HepG2 (cell line): ENCODE data around the gene RERG. TPM values are rescaled to one million over a fixed set of nuclear protein-coding genes. Genes with fewer than 3 reads are reported as not detected.

Source experiments
- ATAC-seq: fragments of 200-7000 bp; cut with Tn5 transposase; 3 replicates; pipeline ENCODE4 v1.9.1; 2020; ENCODE audit warnings: mild to moderate bottlenecking, moderate library complexity
- Bru-seq: library from RNA; stranded (reverse); fragments of 400-500 nt; gene quantifications from one replicate; lab custom pipeline; 2021; lab: Mats Ljungman, UMichigan
- BruChase-seq, 2 experiments: library from RNA; stranded (reverse); fragments of 400-500 nt; gene quantifications; one replicate each; lab custom pipeline; 2021; lab: Mats Ljungman, UMichigan
- BruUV-seq: library from RNA; stranded (reverse); fragments of 400-500 nt; replicated peaks from 2 replicates; lab custom pipeline; 2021; lab: Mats Ljungman, UMichigan
- CTCF ChIA-PET: fragments of 300-600 bp; formaldehyde crosslinking; extraction: SDS; loops from one replicate; lab custom pipeline; 2021; ENCODE audit warnings: low total read pairs, inconsistent platforms, low intra/inter-chr PET ratio; lab: Yijun Ruan, JAX
- POLR2A ChIA-PET: fragments of 350-600 bp; sonication (Branson Sonifier 250); formaldehyde crosslinking; loops from one replicate; lab custom pipeline; 2020; ENCODE audit warnings: antibody characterized with exemption, inconsistent platforms; lab: Yijun Ruan, JAX
- DNase-seq: peaks from one replicate; pipeline ENCODE4 v3.0.0-alpha.2; 2015; ENCODE audit warnings: low spot score
- FAIRE-seq: peaks from 3 replicates; lab custom pipeline; 2011; peaks lifted over from hg19 to GRCh38; lab: Jason Lieb, UNC
- H2AFZ ChIP-seq: one replicate; pipeline ENCODE4 v1.6.1; 2011; ENCODE audit warnings: low read length, inconsistent platforms
- H3K27ac ChIP-seq: fragments of 300-600 bp; 3 replicates; pipeline ENCODE4 v1.8.0; 2011; ENCODE audit warnings: mixed run types, mild to moderate bottlenecking, mixed read lengths, low read length, inconsistent platforms; ENCODE audit not compliant: insufficient read depth; ENCODE audit errors: extremely low read length
- H3K27me3 ChIP-seq, 2 experiments: fragments of 200-600 bp in 1 of 2; 2 replicates in 1 of 2; 3 replicates in 1 of 2; pipeline versions ENCODE4 v1.6.0 to v1.8.0; 2011; ENCODE audit warnings: low read length in 2 of 2, mild to moderate bottlenecking in 2 of 2, moderate library complexity in 2 of 2, inconsistent platforms in 1 of 2; ENCODE audit not compliant: insufficient read depth in 2 of 2, control insufficient read depth in 1 of 2
- H3K36me3 ChIP-seq, 2 experiments: fragments of 200-600 bp in 1 of 2; replicated peaks in 1 of 2; 2 replicates in 1 of 2; 3 replicates in 1 of 2; pipeline versions ENCODE4 v1.5.1 to v1.8.0; 2011; ENCODE audit warnings: low read length in 2 of 2, inconsistent platforms in 1 of 2; ENCODE audit not compliant: insufficient read depth in 2 of 2, control insufficient read depth in 1 of 2
- H3K4me1 ChIP-seq: 2 replicates; pipeline ENCODE4 v1.5.1; 2012; ENCODE audit warnings: low read length, inconsistent platforms; ENCODE audit not compliant: insufficient read depth
- H3K4me2 ChIP-seq: 2 replicates; pipeline ENCODE4 v1.6.0; 2011; ENCODE audit warnings: low read depth, low read length, inconsistent platforms
- H3K4me3 ChIP-seq, 3 experiments: fragments of 200-600 bp in 1 of 3; sonication (generic), shearing (Covaris generic) in 1 of 3; replicated peaks in 1 of 3; 2 replicates each; pipeline ENCODE4 v1.5.1; 2011 to 2016; ENCODE audit warnings: low read length in 3 of 3, inconsistent platforms in 2 of 3, low read depth in 2 of 3, mild to moderate bottlenecking in 2 of 3, control low read depth in 1 of 3, mixed read lengths in 1 of 3; ENCODE audit not compliant: insufficient read depth in 1 of 3
- H3K79me2 ChIP-seq: one replicate; pipeline ENCODE4 v1.6.1; 2011; ENCODE audit warnings: low read length, inconsistent platforms; ENCODE audit not compliant: insufficient read depth
- H3K9ac ChIP-seq: 2 replicates; pipeline ENCODE4 v1.6.0; 2011; ENCODE audit warnings: mild to moderate bottlenecking, low read depth, low read length, inconsistent platforms; ENCODE audit not compliant: insufficient read depth
- H3K9me3 ChIP-seq: 2 replicates; pipeline ENCODE4 v1.5.1; 2012; ENCODE audit warnings: mild to moderate bottlenecking, low read length
- H4K20me1 ChIP-seq: 2 replicates; pipeline ENCODE4 v1.6.0; 2011; ENCODE audit warnings: inconsistent platforms, mild to moderate bottlenecking, low read length, moderate library complexity; ENCODE audit not compliant: insufficient read depth
- BHLHE40 ChIP-seq: IDR thresholded peaks from 2 replicates; pipeline ENCODE4 v1.6.1; 2011; ENCODE audit warnings: low read length, improper control_type of control experiment
- ERF ChIP-seq: IDR thresholded peaks from 2 replicates; pipeline ENCODE4 v1.6.1; 2018; ENCODE audit warnings: missing biosample characterization, missing genetic modification reagents
- GZF1 ChIP-seq: sonication (generic); formaldehyde crosslinking; IDR thresholded peaks from 2 replicates; pipeline ENCODE4 v1.5.1; 2020; ENCODE audit warnings: mild to moderate bottlenecking, missing genetic modification reagents
- RAD21 ChIP-seq: fragments of 450-650 bp; formaldehyde crosslinking; IDR thresholded peaks from 2 replicates; pipeline ENCODE4 v1.5.0; 2020; ENCODE audit warnings: mild to moderate bottlenecking
- ZBTB7A ChIP-seq: sonication (generic); formaldehyde crosslinking; IDR thresholded peaks from 2 replicates; pipeline ENCODE4 v1.8.0; 2022; ENCODE audit warnings: mild to moderate bottlenecking, missing genetic modification reagents
- ZNF672 ChIP-seq: sonication (generic); formaldehyde crosslinking; IDR thresholded peaks from 2 replicates; pipeline ENCODE4 v1.8.1; 2022; ENCODE audit warnings: missing genetic modification reagents
- WGBS: methylation state at CpG from one replicate; pipeline ENCODE4 v1.1.6; 2017; ENCODE audit warnings: low lambda C conversion rate; 5-methylcytosine and 5-hydroxymethylcytosine counted together
- in situ Hi-C: cut with HindIII; loops from 2 replicates; pipeline ENCODE4 v1.10.0; 2017; ENCODE audit warnings: low pct_unique_long_range_greater_than_20kb; ENCODE audit not compliant: extremely low pct_ligation_motif_present
- intact Hi-C: fragments of 100-400 bp; cut with micrococcal nuclease; formaldehyde crosslinking; loops from one replicate; pipeline ENCODE4 v1.10.0; 2022; ENCODE audit not compliant: unreplicated experiment
- long read RNA-seq, 2 experiments: library from RNA in 1 of 2; library from polyadenylated mRNA in 1 of 2; stranded (forward) in 1 of 2; unstranded in 1 of 2; transcript quantifications; one replicate each; pipeline ENCODE4 v2.0.0, GENCODE V29; 2019 to 2022
- polyA minus RNA-seq, 3 experiments: library from RNA; depleted of rRNA, polyadenylated mRNA; stranded (reverse); fragments of >200 nt; gene quantifications; 2 replicates each; pipeline ENCODE4 v1.2.3, GENCODE V29; 2011; ENCODE audit warnings: low replicate concordance in 1 of 3
- polyA plus RNA-seq, 8 experiments: library from polyadenylated mRNA; depleted of rRNA in 3 of 8; stranded (reverse) in 7 of 8; unstranded in 1 of 8; fragments of >200 nt; fragmentation: Illumina TruSeq in 4 of 8; extraction: Trizol in 4 of 8; gene quantifications; 2 replicates each; pipeline versions ENCODE4 v1.2.1 to v1.2.3, GENCODE V29; 2011 to 2016; ENCODE audit warnings: low read depth in 4 of 8, missing spikeins in 1 of 8, mixed read lengths in 1 of 8; ENCODE audit not compliant: insufficient read depth in 1 of 8
- total RNA-seq, 5 experiments: library from RNA; depleted of rRNA; stranded (reverse); fragments of >200 nt; fragmentation: Illumina TruSeq; extraction: Trizol; gene quantifications; 2 replicates each; pipeline ENCODE4 v1.2.3, GENCODE V29; 2016; ENCODE audit warnings: low read depth in 1 of 5
- TF ChIP-seq, protein P1 (sequence below), 2 experiments: fragments of 450-650 bp in 1 of 2; sonication (generic) in 1 of 2; formaldehyde crosslinking in 1 of 2; IDR thresholded peaks; 2 replicates each; pipeline versions ENCODE4 v1.6.1 to v1.8.0; 2016 to 2022; ENCODE audit warnings: antibody characterized with exemption in 1 of 2, mild to moderate bottlenecking in 1 of 2, missing genetic modification reagents in 1 of 2

RERG gene, protein sequence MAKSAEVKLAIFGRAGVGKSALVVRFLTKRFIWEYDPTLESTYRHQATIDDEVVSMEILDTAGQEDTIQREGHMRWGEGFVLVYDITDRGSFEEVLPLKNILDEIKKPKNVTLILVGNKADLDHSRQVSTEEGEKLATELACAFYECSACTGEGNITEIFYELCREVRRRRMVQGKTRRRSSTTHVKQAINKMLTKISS
- total RNA-seq (2016; rRNA removed; fragmentation: Illumina TruSeq; extraction: Trizol) (not detected in 2 replicates), polyA plus RNA-seq (2011; rRNA removed) (not detected in 2 replicates), polyA minus RNA-seq (2011; rRNA and poly(A)+ RNA removed; ENCODE audit: low replicate concordance) (not detected in 2 replicates), Bru-seq, nascent RNA (percentile 6 among the genes with signal in this experiment), BruChase-seq, experiment 1, labeled RNA remaining after a 6-hour chase (percentile 10 among the genes with signal in this experiment), BruChase-seq, experiment 2, labeled RNA remaining after a 2-hour chase (percentile 6 among the genes with signal in this experiment)
- not detected in 2 replicates for total RNA-seq (2016; cell fraction: cytosol; rRNA removed; fragmentation: Illumina TruSeq; extraction: Trizol; ENCODE audit: low read depth)
- not detected in 2 replicates for total RNA-seq (2016; cell fraction: insoluble cytoplasmic fraction; rRNA removed; fragmentation: Illumina TruSeq; extraction: Trizol)
- not detected in 2 replicates for total RNA-seq (2016; cell fraction: membrane; rRNA removed; fragmentation: Illumina TruSeq; extraction: Trizol)
- not detected in 2 replicates for total RNA-seq (2016; cell fraction: nucleus; rRNA removed; fragmentation: Illumina TruSeq; extraction: Trizol)
- not detected in 2 replicates for polyA plus RNA-seq (2011; cell fraction: cytosol; rRNA removed)
- not detected in 2 replicates for polyA plus RNA-seq (2011; cell fraction: nucleus; rRNA removed)
- not detected in 2 replicates for polyA plus RNA-seq (2012)
- polyA plus RNA-seq (2016; cell fraction: cytosol; fragmentation: Illumina TruSeq; extraction: Trizol; ENCODE audit: low read depth) = not detected in 2 replicates
- not detected in 2 replicates for polyA plus RNA-seq (2016; cell fraction: insoluble cytoplasmic fraction; fragmentation: Illumina TruSeq; extraction: Trizol; ENCODE audit: low read depth)
- polyA plus RNA-seq (2016; cell fraction: membrane; fragmentation: Illumina TruSeq; extraction: Trizol; ENCODE audit: low read depth) = not detected in 2 replicates
- polyA plus RNA-seq (2016; cell fraction: nucleus; fragmentation: Illumina TruSeq; extraction: Trizol; ENCODE audit: insufficient read depth, low read depth) = not detected in 2 replicates
- polyA minus RNA-seq (2011; cell fraction: cytosol; rRNA and poly(A)+ RNA removed) = not detected in 2 replicates
- not detected in 2 replicates for polyA minus RNA-seq (2011; cell fraction: nucleus; rRNA and poly(A)+ RNA removed)
- long read RNA-seq, experiment 1 = 0 reads
- long read RNA-seq, experiment 2 = 0 reads

DNA sequence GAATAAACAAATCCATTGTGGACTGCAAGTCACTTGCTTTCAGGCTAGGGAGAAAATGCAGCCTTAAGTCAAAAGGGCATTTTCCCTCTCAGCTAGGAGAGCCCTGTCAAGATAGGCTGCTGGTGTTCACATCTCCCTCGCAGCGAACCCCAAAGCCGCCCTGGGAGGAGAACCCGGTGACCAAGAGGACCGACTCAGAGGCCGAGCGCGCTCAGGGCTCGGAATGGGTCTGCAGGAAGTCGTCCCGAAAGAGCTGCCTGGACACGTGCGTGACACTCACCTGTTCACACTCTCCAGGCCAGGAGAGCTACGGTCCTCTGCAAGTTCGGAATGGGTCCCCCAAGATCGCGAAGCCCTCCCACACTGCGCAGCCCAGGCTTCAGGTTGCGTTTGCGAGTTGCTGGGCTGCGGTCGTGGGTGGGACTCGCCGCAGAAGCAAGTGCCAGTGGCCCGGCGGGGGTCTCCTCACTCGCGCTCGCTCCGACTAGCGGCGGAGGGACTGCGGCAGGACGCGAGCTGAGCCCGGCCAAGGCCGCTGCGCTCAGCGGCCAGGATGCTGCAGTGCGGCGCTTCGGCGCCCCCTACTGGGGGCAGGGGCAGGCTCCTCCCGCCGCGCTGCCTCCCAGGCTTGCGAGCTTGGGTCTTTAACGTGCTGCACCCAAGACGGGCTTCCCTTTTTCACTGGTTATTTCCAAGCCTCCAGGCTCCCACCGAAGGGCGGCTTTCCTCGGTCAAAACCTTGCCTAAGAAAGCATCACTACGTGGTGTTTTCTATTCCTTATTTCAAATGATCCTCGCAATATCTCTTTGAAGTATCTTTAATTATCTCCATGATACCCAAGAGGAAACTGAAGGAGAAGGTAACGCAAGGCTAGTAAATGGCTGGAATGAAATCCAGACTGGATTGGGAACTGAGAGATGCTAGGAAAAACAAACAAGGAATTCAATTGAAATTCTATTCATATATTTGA, at the start of gene RERG:
RERG (minus strand) TSS at position 503 of the 971 bp plus-strand sequence. CDS start 3,928 bp downstream, outside the sequence.
- WGBS = 22% methylated on average over 16 of the region's 55 CpGs
- Histone ChIP-seq H3K79me2 (no peaks in the 10 kb centered on the region), H4K20me1 (no peaks in the 10 kb centered on the region), H3K9me3 (no peaks in the 10 kb centered on the region), H3K4me2 (peak within 1 kb of the TSS; percentile 70), H2AFZ (no peak within 1 kb of the TSS), H3K36me3 (no peaks in the 10 kb centered on the region), H3K4me3 (peak within 1 kb of the TSS in 2 of 3 experiments; percentile 14 to 58; a peak in 1 of 6 replicates), H3K27ac (no peak within 1 kb of the TSS), H3K4me1 (peaks cover 5% of the 10 kb centered on the region; the same call in 1 of the 2 replicates), H3K27me3 (peaks cover 3 to 7% of the 10 kb centered on the region in 2 experiments; a peak in 3 of 5 replicates), H3K9ac (no peak within 1 kb of the TSS)
- POLR2A ChIA-PET = no interaction called here
- in situ Hi-C loops (loop anchor here (25.0 kb wide), 1 partner anchor 484 kb away; no protein-coding TSS in a partner anchor), intact Hi-C loops (loop anchor here (1.0 to 2.0 kb wide), 4 partner anchors 38 to 591 kb away; no protein-coding TSS in a partner anchor)
- FAIRE-seq = no peak
- CTCF ChIA-PET = interaction anchor here (0.8 to 2.4 kb wide), 5 partner anchors 39 to 591 kb away, joined by 3 to 14 read pairs (median 7); no protein-coding TSS in a partner anchor
- peak; percentile 100 for ATAC-seq
- peak; percentile 44 for DNase-seq
- BruUV-seq = no TSS peak
- TF ChIP-seq, protein P1, sequence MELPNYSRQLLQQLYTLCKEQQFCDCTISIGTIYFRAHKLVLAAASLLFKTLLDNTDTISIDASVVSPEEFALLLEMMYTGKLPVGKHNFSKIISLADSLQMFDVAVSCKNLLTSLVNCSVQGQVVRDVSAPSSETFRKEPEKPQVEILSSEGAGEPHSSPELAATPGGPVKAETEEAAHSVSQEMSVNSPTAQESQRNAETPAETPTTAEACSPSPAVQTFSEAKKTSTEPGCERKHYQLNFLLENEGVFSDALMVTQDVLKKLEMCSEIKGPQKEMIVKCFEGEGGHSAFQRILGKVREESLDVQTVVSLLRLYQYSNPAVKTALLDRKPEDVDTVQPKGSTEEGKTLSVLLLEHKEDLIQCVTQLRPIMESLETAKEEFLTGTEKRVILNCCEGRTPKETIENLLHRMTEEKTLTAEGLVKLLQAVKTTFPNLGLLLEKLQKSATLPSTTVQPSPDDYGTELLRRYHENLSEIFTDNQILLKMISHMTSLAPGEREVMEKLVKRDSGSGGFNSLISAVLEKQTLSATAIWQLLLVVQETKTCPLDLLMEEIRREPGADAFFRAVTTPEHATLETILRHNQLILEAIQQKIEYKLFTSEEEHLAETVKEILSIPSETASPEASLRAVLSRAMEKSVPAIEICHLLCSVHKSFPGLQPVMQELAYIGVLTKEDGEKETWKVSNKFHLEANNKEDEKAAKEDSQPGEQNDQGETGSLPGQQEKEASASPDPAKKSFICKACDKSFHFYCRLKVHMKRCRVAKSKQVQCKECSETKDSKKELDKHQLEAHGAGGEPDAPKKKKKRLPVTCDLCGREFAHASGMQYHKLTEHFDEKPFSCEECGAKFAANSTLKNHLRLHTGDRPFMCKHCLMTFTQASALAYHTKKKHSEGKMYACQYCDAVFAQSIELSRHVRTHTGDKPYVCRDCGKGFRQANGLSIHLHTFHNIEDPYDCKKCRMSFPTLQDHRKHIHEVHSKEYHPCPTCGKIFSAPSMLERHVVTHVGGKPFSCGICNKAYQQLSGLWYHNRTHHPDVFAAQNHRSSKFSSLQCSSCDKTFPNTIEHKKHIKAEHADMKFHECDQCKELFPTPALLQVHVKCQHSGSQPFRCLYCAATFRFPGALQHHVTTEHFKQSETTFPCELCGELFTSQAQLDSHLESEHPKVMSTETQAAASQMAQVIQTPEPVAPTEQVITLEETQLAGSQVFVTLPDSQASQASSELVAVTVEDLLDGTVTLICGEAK (IDR thresholded peaks at IDR 0.05) = no peak
- TF ChIP-seq, protein P1 (CRISPR knock-in tag; IDR thresholded peaks at IDR 0.05) = peak; percentile 35; the same call in 1 of the 2 replicates
- TF ChIP-seq BHLHE40 = peak; percentile 36; the same call in 1 of the 2 replicates
- peak; percentile 47; the same call in 1 of the 2 replicates for TF ChIP-seq ZBTB7A (CRISPR knock-in tag)
- no peak for TF ChIP-seq ZNF672 (CRISPR knock-in tag)
- 0 out of 2 replicates have a peak, but pooled peaks have one; percentile 20 for TF ChIP-seq ERF (CRISPR knock-in tag)
- TF ChIP-seq RAD21 (CRISPR knock-in tag) = peak; percentile 89
- no peak for TF ChIP-seq GZF1 (CRISPR knock-in tag)
